Measurements from ENCODE around the gene SPEM3.

SPEM3 gene

GRCh38 chr17:7423679-7424078, 5.0 kb upstream of the SPEM3 start:
- no peak for DNase-seq

GRCh38 chr17:7425316-7425715, 3.3 kb upstream of the SPEM3 start, which contains the start of gene SPEM2:
SPEM2 (plus strand) TSS chr17:7425616; CDS start chr17:7425689, 73 bp downstream.
- no peak for DNase-seq

DNA sequence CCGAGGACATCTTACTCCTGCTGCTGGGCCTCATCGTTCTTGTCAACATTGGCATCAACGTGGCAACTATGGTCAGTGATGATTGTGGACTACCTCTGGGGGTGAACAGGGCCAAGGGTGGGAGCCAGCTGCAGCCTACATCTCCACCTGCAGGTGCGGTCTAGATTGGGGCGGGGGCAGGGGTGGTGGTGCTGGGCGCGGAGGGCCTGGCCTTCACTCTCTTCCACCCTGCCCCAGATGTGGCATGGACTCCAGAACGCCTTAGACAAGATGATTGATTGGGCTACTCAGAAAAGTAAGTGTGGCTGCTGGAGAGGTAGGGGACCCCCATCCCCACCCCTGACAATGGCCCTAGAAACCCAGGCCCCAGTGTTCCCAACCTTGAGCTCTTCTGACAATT, 2.9 kb upstream of the SPEM3 start:
- DNase-seq = no peak

GRCh38 chr17:7426203-7426863, 2.3 kb upstream of the SPEM3 start:
- DNase-seq = no peak

GRCh38 chr17:7426896-7427489, 1.7 kb upstream of the SPEM3 start:
- DNase-seq = no peak

DNA sequence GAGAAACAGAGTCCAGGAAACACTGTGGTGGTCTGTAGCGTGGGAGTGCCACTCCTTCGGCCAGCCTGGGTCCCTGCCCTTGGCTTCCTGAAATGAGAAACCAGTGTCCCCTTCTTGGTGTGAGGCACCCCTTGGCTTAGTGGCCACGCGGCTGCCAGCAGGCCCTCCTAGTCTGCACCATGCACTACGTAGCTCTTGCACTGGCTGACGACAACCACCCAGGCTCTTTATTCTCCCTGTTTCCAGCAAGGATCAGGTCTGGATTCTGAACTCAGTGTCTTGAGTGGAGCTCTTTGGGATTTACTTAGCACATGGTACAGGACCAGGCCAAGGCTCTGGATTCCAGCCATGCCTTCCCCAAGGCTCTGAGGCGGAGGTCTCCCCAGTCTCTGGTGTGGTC, 1.1 kb upstream of the SPEM3 start:
- DNase-seq = no peak

- no peak for DNase-seq
These were observed 1.1 kb downstream of the SPEM3 start for GRCh38 chr17:7429722-7430121.

DNA sequence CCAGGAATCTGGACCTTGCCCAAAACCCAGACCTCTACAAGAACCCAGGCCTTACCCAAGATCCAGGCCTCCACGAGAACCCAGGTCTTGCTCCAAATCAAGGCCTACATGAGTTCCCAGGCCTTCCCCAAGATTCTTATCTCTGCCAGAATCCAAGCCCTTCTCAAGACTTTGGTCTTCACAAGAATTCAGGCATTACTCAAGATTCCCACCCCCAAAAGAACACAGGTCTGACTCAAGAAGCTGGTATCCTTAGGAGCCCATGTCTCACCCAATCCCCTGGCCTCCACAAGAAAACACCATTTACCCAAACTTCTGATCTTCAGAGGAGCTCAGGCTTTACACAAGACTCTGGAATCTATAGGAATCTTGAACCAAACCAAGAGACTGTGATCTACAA, 2.6 kb downstream of the SPEM3 start:
- DNase-seq = no peak

DNA sequence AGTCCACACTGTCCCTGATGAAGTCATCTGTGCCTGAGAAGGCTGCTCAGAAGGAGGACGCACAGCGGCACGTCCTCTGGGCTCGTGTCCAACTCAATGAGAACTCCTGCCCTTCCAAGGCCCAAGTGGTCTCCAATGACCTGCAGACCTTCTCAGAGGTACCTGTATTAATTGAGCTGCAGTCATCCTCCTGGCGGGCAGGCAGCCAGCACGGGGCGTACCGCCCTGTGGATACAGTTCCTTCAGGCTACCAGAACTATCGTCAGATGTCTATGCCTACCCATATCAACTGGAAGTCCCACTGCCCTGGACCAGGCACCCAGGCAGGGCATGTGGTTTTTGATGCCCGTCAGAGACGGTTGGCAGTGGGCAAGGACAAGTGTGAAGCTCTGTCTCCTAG, 3.6 kb downstream of the SPEM3 start:
- no peak for DNase-seq

DNA sequence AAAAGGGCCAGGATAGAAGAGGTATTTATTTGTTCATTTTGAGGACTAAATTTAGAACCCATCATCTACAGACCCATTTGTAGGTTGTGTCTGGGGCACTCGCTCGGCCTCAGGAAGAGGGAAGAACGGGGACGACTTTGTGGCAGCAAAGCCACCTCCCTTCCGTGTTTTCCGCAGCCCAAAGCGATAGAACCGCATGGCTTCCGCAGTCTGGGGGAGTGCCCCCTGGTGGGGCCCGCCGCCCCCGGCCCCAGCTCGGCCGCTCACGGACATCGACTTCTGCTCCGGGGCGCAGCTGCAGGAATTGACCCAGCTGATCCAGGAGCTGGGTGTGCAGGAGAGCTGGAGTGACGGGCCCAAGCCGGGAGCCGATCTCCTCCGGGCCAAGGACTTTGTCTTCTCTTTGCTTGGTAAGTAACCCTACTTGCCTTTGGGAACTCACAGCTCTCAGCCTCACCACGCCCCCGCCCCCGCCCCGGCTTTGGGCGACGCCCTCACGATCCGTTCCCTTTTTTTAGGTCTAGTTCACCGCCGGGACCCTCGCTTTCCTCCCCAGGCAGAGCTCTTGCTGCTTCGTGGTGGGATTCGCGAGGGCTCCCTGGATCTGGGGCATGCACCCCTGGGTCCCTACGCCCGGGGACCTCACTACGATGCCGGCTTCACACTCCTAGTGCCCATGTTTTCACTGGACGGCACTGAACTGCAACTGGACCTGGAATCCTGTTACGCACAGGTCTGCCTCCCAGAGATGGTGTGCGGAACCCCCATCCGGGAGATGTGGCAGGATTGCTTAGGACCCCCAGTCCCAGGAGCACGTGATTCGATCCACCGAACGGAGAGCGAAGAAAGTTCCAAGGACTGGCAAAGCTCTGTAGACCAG, 7.3 kb downstream of the SPEM3 start:
- no peak for DNase-seq

- peak; percentile 35 for DNase-seq
These were observed 8.1 kb downstream of the SPEM3 start for GRCh38 chr17:7436556-7437368.

- DNase-seq = no peak
These were observed 8.8 kb downstream of the SPEM3 start for GRCh38 chr17:7437369-7437863.

- peak; percentile 48 for DNase-seq
These were observed 9.4 kb downstream of the SPEM3 start for GRCh38 chr17:7437950-7438614.

DNA sequence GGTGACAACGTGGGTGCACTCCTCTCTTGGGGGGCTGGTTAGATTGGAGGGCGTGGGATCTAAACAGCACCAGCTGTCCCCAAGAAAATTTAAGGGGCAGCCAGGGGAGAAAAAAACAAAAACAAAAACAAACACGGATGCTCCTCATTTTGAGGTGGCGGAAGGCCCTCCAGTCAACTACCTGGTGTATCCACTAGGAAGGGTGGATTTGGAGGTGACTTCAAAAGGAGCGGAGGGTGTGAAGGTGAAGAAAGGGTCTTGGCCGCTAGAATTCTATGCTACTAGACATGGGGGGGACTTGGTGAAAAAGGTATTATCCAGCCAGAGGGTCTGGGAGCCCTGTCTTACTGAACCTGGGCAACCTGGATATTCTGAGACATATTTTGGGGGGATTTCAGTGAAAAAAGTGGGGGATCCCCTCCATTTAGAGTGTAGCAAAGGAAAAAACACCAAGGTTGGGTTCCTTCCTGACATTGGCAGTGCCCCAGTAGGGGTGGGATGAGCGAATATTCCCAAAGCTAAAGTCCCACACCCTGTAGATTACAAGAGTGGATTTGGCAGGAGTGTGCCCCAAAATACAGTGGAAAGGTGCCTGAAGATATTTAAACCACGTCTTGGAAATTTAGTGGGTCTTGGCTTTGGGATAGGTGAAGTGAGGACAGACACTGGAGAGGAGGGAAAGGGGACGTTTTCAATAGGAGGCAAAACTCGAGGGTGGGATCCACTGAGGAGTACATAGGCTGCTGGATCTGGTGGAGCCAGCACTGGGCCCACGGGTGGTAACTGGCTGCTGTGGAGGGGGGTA, 10.2 kb downstream of the SPEM3 start:
- DNase-seq = no peak

DNA sequence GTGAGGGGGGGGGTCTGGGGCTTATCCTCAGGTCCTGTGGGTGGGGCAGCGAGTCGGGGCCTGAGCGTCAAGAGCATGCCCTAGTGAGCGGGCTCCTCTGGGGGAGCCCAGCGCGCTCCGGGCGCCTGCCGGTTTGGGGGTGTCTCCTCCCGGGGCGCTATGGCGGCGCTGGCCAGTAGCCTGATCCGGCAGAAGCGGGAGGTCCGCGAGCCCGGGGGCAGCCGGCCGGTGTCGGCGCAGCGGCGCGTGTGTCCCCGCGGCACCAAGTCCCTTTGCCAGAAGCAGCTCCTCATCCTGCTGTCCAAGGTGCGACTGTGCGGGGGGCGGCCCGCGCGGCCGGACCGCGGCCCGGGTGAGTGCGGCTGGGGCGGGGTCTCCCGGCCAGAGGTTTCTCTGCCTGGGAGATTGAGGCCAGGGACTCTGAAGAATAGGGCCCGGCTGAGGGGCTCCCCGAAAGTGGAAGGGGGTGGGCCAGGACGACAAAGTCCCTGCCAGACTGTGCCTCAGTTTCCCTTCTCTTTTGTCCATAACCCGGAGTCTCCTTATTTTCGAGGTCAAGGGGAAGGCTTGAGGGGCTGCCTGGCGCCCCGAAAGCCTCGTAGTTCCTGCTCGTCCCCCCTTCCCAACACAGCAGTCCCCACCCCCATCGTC, 10.9 kb downstream of the SPEM3 start, which contains the start of gene FGF11:
FGF11 (plus strand) TSS at position 51 of the 651 bp plus-strand sequence; CDS start at position 160, 109 bp downstream.
- DNase-seq = no peak

DNA sequence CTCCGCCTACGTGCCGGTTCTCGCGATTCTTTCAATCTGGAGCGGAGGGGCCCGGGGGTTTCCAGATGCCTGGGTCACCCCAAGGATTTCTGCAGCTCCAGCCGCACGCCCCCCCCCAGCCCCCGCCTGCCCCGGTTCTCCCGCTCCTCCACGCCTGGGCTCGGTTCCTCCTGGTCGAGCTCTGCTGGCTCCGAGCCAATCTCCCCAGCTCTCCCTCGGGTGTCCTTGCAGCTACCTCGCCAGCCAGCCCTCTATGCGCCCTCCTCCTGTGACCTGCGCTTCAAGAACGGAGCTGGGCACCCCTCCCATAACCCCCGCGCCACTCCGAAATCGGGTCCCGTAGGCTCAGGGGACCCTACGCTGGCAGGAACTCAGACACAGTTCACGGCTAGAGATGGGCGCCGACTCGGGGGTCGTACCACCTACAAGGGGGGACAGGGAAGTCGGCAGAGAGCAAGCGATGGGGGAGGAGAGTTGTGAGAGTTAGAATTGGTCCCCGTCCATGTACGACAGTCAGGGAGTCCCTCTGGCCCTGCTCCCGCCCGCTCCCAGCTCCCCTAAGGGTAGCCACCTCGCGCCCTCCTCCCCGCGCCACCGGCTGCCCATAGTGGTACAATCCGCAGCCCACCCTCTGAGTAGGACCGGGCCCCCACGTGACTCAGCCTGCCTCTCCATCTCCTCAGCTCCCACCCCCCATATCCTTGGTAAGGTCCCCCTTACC, 11.6 kb downstream of the SPEM3 start:
- peak; percentile 80 for DNase-seq

DNA sequence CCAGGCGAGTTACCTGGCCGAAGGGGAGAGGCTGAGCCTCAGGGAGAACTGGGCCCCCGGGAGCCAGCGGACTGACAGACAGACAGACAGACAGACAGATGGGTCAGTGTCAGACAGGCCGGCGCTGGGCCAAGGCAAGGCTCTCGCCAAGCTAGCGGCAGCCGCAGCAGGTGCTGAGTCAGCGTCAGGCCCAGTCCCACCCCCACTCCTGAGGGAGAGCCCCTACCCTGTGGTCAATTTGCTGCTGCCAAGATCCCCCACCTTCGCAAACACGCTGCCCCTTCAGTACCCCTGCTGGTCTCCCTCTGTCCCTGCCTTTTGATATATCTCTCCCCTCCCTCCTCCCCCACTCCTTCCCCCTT, 12.2 kb downstream of the SPEM3 start:
- peak; percentile 80 for DNase-seq

DNA sequence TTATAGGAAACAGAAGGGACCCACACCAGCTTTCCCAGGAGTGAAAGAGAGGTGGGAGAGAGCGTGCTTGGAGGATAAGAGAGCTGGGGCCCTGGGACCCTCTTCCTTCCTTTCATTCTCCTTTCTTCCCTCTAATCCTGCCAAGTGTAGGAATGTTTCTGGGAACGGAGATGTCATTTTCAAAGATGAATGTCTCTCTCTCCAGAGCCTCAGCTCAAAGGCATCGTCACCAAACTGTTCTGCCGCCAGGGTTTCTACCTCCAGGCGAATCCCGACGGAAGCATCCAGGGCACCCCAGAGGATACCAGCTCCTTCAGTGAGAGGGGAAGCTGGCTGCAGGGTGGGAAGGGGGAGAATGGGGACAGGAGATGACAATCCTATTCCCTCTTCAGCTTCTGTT, 12.6 kb downstream of the SPEM3 start:
- DNase-seq = no peak

DNA sequence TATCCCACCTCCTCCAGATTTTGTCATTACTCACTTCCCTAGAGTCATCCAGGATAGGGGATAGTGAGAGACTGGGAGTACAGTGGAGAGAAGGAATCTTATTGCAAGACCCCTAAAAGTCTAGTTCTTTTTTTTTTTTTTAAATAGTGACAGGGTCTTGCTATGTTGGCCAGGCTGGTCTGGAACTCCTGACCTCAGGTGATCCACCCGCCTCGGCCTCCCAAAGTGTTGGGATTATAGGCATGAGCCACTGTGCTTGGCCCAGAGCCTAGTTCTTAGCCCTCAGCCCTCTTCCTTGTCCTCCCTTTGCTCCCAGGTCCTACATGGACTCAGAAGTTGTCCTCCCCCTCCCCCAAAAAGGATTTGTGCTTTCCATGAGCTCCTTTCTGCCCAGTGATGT, 13.5 kb downstream of the SPEM3 start:
- DNase-seq = no peak
